Stimulated activated CD4-positive, alpha-beta T cell treated with anti-CD3 and anti-CD28 coated beads, Interleukin-15, amount 100 ng/mL, for 1 hour (primary cell): ENCODE data around the gene UNC80.

Source experiments
- DNase-seq, 2 donors: peaks; one replicate each; pipeline ENCODE4 v3.0.0-alpha.2; 2020; ENCODE audit warnings: low read depth in 1 of 2, low spot score in 1 of 2

UNC80 gene

GRCh38 chr2:209913786-209914345 lies 142.2 kb downstream of the UNC80 start:
- no peak for DNase-seq

- DNase-seq = no peak
These were observed 145.6 kb downstream of the UNC80 start for GRCh38 chr2:209917154-209917771.

- no peak for DNase-seq
These were observed 146.6 kb downstream of the UNC80 start for GRCh38 chr2:209918251-209918650.

GRCh38 chr2:209922116-209922515 lies 150.5 kb downstream of the UNC80 start:
- DNase-seq = no peak

GRCh38 chr2:209929369-209929768 lies 157.7 kb downstream of the UNC80 start:
- no peak for DNase-seq

- no peak for DNase-seq
These were observed 162.2 kb downstream of the UNC80 start for GRCh38 chr2:209933499-209934483.

GRCh38 chr2:209936106-209936666 lies 164.6 kb downstream of the UNC80 start:
- DNase-seq = no peak

- no peak for DNase-seq
These were observed 166.3 kb downstream of the UNC80 start for GRCh38 chr2:209937893-209938292.

- no peak for DNase-seq
These were observed 167.3 kb downstream of the UNC80 start for GRCh38 chr2:209938906-209939305.

GRCh38 chr2:209940936-209941335 lies 169.3 kb downstream of the UNC80 start:
- DNase-seq = no peak

GRCh38 chr2:209942426-209942825 lies 170.8 kb downstream of the UNC80 start:
- DNase-seq = no peak

- no peak for DNase-seq
These were observed 171.4 kb downstream of the UNC80 start for GRCh38 chr2:209942936-209943605.

- no peak for DNase-seq
These were observed 172.1 kb downstream of the UNC80 start for GRCh38 chr2:209943776-209944175.

- DNase-seq = no peak
These were observed 174.9 kb downstream of the UNC80 start for GRCh38 chr2:209946539-209946938.

GRCh38 chr2:209956271-209956670 lies 184.6 kb downstream of the UNC80 start:
- no peak for DNase-seq

GRCh38 chr2:209958016-209958415 lies 186.4 kb downstream of the UNC80 start:
- DNase-seq = no peak

- DNase-seq = no peak
These were observed 188.4 kb downstream of the UNC80 start for GRCh38 chr2:209960045-209960444.

- peak in 1 of 2 donors; percentile 1 for DNase-seq
These were observed 189.3 kb downstream of the UNC80 start for GRCh38 chr2:209960676-209961630.

- no peak for DNase-seq
These were observed 194.1 kb downstream of the UNC80 start for GRCh38 chr2:209965723-209966122.

- no peak for DNase-seq
These were observed 198.1 kb downstream of the UNC80 start for GRCh38 chr2:209969692-209970091.
